Endometrial microvascular endothelial cells (primary cell): Measurements from ENCODE around the gene PXYLP1. TPM values are rescaled to one million over a fixed set of nuclear protein-coding genes. Genes with fewer than 3 reads are reported as not detected.

Experiments
- in situ Hi-C: cut with HindIII; loops from 2 replicates; pipeline ENCODE4 v1.10.0; 2017; ENCODE audit warnings: low sequenced_read_pairs, low pct_unique_long_range_greater_than_20kb; ENCODE audit errors: inconsistent ontology term
- total RNA-seq: library from RNA; depleted of rRNA; stranded (reverse); fragments of >200 nt; gene quantifications from one replicate; pipeline ENCODE4 v1.2.3, GENCODE V29; 2015; ENCODE audit errors: inconsistent ontology term

PXYLP1 gene
- total RNA-seq, 1 donor from 2014 or later, result 0.19 TPM

DNA sequence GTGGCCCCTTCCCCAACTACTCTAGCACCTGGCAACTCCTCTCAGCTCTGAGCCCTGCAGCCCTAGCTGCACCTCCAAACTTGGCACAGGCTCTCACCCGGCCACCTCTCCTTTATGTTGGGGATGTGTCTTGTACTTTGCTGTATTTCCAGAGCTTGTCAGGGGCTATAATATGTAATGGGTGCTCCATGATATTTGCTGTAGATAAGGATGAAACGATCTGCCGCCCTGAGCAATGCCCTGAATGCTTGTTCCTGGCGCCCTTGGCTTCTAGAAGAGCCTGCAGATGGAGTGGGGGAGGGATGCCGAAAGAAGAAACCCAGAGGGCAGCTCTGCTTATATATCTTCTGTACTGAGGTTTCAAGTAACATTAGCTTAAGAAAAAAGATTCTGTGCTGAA is 100.8 kb downstream of the PXYLP1 start:
- in situ Hi-C loops, result no loop called here

DNA sequence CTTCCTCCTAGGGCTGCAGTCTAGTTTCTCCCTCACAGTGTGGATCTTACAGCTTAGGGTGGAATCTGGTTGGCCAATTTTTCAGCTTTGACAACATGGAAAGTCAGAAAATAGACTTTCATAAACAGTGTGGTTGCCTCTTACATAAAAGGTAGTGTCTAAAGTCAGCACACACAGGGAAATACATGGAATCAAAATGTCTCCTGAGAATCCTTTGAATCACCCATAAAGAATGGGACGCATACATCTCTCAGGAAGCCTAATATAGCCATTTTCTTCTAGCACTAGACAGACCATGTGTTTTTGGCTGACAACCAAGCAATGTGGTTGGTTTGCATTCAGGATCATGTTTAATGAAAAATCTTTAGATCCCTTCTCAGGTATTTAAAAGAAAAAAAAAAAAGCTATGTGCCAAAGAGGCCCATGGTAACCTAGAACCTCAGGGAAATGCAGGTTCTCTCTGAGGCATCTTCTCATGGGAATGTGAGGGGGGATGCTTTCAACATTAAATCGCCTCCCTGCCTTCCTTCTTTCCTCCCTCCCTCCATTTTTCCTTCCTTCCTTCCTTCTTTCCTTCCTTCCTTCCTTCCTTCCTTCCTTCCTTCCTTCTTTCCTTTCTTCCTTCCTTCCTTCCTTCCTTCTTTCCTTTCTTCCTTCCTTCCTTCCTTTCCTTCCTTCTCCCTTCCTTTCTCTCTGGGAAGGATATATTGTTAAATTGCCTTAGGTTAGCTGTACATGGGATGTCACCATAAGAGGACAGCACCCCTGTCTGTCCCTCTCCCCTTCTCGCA is 102.4 kb downstream of the PXYLP1 start:
- in situ Hi-C loops, result no loop called here

DNA sequence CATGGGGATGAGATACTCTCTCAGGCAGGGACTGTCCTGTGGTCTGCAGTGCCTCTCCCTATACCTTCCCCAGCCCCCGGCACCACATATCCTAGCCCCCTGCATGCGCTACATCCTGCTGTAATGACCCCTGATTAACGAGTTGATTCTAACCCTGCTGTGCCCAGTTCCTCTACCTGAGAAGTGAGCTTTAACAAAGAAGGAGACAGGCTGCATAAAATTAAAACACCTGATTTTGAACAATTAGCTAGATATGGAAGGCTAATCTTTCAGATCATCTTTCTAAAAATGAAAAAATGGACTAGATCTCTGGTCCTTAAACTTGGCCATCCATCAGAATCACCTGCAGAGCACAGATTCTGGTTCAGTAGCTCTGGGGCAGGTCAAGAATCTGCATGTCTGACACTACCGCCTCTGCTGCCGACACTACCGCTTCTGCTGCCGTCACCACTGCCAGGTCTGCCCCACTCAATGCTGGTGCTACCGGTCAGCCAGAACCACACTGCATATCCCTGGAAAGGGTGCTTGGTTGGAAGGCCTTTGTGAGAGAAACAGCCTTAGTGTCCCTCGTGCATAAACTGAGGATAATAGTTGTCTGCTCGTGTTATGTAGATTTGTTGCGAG is 103.1 kb downstream of the PXYLP1 start:
- in situ Hi-C loops, result no loop called here

DNA sequence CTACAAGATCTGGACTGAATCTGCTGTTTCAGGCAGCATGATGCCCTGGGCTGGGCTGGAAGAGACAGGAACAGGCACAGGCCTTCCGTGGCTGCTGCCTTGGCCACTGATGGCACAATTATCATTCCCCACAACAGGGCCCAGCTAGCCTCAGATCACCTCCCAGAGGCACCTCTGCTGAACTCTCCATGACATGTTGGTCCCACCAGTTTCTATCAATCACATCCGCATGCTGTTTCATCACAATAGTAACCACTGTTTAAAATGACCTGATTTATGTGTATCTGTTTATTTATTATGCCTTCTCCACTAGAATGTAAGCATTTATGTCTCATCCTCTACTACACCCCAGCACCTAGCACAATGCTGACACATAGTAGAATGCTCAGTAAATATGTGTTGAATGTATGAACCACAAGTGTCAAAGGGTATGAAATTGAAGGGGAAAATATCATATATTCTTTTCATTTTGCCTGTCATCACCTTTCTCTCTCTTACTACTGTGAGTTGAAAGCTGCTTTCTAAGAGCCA is 104.0 kb downstream of the PXYLP1 start:
- in situ Hi-C loops, result no loop called here

DNA sequence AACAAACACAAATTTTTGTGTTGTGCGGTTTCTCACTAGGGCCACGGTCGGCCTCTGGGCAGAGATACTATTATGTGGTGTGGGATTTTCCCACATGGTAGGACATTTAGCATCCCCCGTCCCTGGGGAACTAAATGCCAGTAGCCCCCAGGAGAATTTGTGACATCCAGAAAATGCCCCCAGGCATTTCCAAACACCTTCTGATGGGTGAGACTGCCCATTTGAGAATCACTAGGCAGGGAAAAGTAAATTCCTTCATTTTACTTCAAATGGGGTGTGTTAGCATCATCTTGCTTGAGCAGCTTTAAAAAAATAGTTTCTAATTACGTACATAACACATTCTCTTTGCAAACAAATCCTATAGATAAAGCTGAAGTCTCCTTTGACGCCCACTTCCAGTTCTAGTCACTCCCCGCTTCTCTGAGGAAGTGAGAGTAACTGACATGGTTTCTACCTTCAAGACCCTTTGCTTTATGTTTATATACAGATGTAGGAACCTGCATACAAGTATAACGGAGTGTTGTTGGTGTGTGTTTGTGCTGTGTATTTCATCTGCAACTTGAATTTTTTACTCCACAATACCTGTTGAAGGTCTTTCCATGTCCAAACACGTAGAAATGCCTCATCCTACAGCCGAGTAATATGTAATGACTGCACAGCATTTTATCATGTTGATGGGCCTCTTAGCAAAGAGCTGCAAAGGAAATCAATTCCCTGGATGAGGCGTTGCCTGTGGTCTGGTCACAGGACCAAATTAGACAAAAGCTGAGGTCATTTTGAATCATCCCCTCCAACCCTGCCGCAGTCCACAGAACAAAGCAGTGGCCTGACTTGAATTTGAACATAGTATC is 105.3 kb downstream of the PXYLP1 start:
- in situ Hi-C loops, result no loop called here

DNA sequence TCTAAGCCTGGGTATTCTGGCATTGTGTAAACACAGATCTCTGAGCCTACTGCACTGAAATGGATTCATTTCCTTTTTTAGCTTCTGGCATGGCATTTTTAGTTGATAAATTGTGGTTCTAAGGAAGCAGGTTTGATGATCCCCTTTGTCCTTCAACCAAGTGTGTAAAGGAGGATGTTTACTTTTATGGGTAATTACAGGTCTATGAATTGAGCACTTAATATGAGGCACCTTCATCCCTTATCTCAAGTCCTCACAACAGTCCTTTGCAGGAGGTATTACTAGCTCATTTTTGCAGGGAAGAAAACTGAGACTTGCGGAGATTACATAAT is 105.9 kb downstream of the PXYLP1 start:
- in situ Hi-C loops, result no loop called here

DNA sequence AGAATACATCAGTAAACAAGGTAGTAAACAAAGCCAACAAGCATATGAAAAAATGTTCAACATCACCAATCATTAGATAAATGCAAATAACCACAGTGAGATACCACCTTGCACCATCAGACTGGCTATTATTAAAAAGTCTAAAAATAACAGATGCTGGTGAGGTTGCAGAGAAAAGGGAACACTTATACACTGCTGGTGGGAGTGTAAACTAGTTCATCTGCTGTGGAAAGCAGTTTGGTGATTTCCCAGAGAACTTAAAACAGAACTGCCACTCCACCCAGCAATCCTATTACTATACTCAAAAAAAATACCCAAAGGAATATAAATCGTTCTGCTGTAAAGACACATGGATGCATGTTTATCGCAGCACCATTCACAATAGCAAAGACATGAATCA is 106.4 kb downstream of the PXYLP1 start:
- in situ Hi-C loops, result no loop called here

DNA sequence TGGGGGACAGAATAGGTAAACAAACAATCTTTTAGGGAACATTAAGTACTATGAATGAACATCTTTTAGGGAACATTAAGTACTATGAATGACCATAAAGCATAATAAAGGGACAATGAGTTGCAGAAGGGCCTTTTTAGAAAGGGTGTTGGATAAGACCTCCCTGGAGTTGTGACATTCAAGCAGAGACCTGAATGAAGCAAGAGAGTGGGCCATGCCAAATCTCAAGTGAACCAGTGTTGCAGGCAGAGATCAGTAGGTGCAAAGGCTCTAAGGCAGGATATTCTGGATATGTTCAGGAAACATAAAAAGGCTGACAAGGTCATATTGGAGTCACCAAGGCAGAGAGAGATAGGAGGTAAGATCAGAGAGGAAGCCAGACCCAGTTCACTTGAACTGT is 107.3 kb downstream of the PXYLP1 start:
- in situ Hi-C loops, result no loop called here

DNA sequence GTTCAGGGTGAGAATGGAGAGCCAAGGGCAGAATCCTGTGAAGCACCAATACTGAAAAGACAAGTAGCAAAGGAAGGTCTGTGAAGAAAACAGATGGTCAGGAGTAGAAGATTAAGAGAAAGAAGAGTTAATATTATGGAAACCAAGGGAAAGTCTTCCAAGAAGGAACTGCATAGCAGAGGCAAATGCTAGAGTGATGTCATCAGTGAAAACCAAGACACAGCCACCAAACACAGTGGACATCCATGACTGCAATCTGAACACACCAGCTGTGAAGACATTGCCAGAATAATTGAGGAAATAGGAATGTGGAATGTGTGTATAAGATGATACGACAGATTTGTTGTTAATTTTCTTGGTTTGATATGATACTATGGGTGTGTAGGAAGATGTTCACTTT is 109.9 kb downstream of the PXYLP1 start:
- in situ Hi-C loops, result no loop called here

DNA sequence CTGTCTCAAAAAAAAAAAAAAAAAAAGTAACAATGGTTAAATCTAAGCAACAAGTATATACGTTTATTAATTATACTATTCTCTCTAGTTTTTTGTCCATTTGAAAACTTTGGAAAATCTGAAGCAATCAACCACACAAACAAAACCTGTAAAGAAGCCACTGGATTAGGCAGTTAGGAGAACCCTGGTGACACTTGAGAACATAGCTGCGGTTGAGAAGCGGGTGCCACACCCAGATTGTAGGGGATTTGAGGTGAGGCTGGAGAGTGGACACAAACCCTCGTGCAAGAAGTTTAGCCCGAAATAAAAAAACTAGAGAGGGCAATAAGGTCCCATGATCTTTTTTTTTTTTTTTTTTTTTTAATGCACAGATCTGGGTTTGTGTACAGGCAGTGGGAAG is 110.8 kb downstream of the PXYLP1 start:
- in situ Hi-C loops, result no loop called here

DNA sequence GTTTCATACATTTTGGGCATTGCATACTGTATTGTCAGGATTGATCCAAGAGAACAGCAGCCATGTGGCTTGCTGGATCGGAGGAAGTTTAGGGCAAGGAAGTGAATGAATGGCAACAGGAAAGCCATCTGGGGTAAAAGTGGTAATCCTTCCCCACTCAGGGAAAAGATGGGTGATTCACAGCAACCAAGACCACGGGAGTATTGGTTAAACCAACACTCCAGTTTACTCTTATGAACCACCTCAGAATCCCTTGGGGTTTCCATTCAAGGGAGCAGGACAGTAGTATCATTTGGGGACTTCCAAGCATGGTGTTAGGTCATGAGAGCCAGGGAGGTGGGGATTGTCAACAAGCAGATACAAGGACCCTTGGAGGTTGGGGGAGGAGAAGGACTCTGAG is 111.5 kb downstream of the PXYLP1 start:
- in situ Hi-C loops, result no loop called here

DNA sequence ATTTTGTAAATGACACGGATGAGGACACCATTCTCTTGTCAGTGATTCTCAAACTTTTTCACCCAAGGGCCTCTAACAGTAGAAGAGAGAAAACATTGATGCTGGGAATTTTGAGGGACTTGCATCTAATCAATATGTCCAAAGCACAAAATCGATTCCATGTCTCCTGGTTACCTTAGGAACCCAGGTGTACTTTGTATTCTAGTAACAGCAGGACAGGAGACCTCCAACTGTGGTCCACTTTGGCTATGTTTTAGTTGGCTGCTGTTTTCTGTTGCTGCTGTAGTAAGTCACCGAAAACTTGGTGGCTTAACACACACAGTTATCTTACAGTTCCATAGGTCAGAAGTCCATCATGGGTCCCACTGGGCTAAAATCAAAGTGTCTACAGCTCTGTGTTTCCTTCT is 112.2 kb downstream of the PXYLP1 start:
- in situ Hi-C loops, result no loop called here

Other genes with a start within 250 kb of the PXYLP1 start
- gene SPSB4, start 180.5 kb upstream of the PXYLP1 start, total RNA-seq, result not detected
- gene ZBTB38, start 136.7 kb downstream of the PXYLP1 start, total RNA-seq, result 190 TPM